Osteoblast (primary cell): ENCODE data around the gene PTHLH. TPM values are rescaled to one million over a fixed set of nuclear protein-coding genes. Genes with fewer than 3 reads are reported as not detected.

ENCODE experiments used
- DNase-seq: peaks from one replicate; pipeline ENCODE4 v3.0.0; 2011; ENCODE audit warnings: low spot score, mixed read lengths; ENCODE audit not compliant: insufficient read length; ENCODE audit errors: missing footprints
- H2AFZ ChIP-seq: 2 replicates; pipeline ENCODE4 v1.6.0; 2011; ENCODE audit warnings: mild to moderate bottlenecking, low read length
- H3K27ac ChIP-seq: 2 replicates; pipeline ENCODE4 v1.5.1; 2011; ENCODE audit warnings: mild to moderate bottlenecking, low read depth, low read length, moderate library complexity
- H3K27me3 ChIP-seq: 2 replicates; pipeline ENCODE4 v1.6.0; 2012; ENCODE audit warnings: mild to moderate bottlenecking, control low read depth, inconsistent platforms, low read length, moderate library complexity; ENCODE audit not compliant: insufficient read depth
- H3K36me3 ChIP-seq: 2 replicates; pipeline ENCODE4 v1.5.1; 2011; ENCODE audit warnings: mild to moderate bottlenecking, low read length, control low read depth, moderate library complexity; ENCODE audit not compliant: insufficient read depth
- H3K4me1 ChIP-seq: 2 replicates; pipeline ENCODE4 v1.5.1; 2011; ENCODE audit warnings: mild to moderate bottlenecking, low read length, control low read depth, moderate library complexity; ENCODE audit not compliant: insufficient read depth
- H3K4me2 ChIP-seq: 2 replicates; pipeline ENCODE4 v1.6.0; 2011; ENCODE audit warnings: mild to moderate bottlenecking, low read length; ENCODE audit not compliant: insufficient read depth
- H3K4me3 ChIP-seq: fragments of 200-600 bp; sonication (generic); 3 replicates; pipeline ENCODE4 v1.5.1; 2012; ENCODE audit warnings: mild to moderate bottlenecking, low read length, inconsistent platforms; ENCODE audit not compliant: insufficient read depth
- H3K79me2 ChIP-seq: 2 replicates; pipeline ENCODE4 v1.6.0; 2012; ENCODE audit warnings: mild to moderate bottlenecking, low read length, control low read depth, inconsistent platforms; ENCODE audit not compliant: insufficient read depth
- H3K9me3 ChIP-seq: 2 replicates; pipeline ENCODE4 v1.5.1; 2011; ENCODE audit warnings: low read depth, low read length, control low read depth
- H4K20me1 ChIP-seq: 2 replicates; pipeline ENCODE4 v1.6.0; 2012; ENCODE audit warnings: mild to moderate bottlenecking, low read length, control low read depth; ENCODE audit not compliant: insufficient read depth
- total RNA-seq: library from RNA; depleted of rRNA; stranded (reverse); fragments of >200 nt; gene quantifications from 2 replicates; pipeline ENCODE4 v1.2.3, GENCODE V29; 2012
- TF ChIP-seq, protein P1 (sequence below): IDR thresholded peaks from 2 replicates; pipeline ENCODE4 v1.5.1; 2011; ENCODE audit warnings: mild to moderate bottlenecking, low read depth, low read length, moderate library complexity; ENCODE audit errors: extremely low read depth

The PTHLH gene
- total RNA-seq, 1 donor: 2.2 TPM

DNA sequence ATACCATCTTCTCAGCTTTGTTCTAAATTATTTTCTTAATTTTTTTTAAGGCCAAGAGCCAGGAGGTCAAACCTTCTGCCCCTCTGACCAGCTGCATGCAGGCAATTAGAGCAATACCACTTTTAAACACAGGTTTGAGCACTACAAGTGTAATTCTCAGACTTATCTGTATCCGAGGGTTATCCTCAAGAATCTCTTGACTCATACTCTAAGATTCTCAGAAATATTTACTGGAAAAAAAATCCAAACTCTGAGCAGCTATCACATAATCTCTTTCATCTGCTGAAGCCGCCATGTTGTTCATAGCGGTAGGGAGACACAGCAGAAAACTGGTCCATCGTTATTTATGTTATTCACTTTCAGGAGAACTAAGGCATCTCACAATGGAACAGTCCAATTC is 27.4 kb upstream of the PTHLH start:
- H3K36me3 ChIP-seq: no peaks in the 10 kb centered on the region
- no peaks in the 10 kb centered on the region for H3K9me3 ChIP-seq
- no peak overlapping the region for H3K27ac ChIP-seq
- H3K4me2 ChIP-seq: peak overlapping the region; percentile 19
- TF ChIP-seq, protein P1, sequence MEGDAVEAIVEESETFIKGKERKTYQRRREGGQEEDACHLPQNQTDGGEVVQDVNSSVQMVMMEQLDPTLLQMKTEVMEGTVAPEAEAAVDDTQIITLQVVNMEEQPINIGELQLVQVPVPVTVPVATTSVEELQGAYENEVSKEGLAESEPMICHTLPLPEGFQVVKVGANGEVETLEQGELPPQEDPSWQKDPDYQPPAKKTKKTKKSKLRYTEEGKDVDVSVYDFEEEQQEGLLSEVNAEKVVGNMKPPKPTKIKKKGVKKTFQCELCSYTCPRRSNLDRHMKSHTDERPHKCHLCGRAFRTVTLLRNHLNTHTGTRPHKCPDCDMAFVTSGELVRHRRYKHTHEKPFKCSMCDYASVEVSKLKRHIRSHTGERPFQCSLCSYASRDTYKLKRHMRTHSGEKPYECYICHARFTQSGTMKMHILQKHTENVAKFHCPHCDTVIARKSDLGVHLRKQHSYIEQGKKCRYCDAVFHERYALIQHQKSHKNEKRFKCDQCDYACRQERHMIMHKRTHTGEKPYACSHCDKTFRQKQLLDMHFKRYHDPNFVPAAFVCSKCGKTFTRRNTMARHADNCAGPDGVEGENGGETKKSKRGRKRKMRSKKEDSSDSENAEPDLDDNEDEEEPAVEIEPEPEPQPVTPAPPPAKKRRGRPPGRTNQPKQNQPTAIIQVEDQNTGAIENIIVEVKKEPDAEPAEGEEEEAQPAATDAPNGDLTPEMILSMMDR: no peak
- no peak overlapping the region for H2AFZ ChIP-seq
- DNase-seq: no peak
- H3K4me1 ChIP-seq: peaks cover 7% of the 10 kb centered on the region
- no peaks in the 10 kb centered on the region for H3K79me2 ChIP-seq
- no peak overlapping the region for H3K4me3 ChIP-seq
- no peaks in the 10 kb centered on the region for H3K27me3 ChIP-seq
- H4K20me1 ChIP-seq: no peaks in the 10 kb centered on the region

DNA sequence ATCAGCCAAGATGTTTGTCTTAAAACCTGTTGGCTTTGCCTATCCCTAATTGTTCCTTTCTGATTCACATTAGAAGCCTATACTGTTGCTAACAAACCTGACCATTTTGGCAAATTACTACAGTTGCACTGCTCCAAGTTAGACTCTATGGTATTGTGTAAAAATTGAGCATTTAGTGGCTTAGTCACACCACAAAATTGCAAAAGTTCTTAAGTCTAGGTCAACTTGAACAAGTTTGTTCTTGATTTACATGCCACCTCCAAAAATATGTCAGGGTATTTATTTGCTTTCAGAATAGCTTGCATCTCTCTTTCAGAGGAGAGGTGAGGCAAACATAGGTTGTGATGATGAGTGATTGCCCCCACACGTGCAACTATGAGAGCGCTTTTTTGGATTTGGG is 27.0 kb upstream of the PTHLH start:
- no peaks in the 10 kb centered on the region for H3K36me3 ChIP-seq
- H3K79me2 ChIP-seq: no peaks in the 10 kb centered on the region
- no peak overlapping the region for H3K4me3 ChIP-seq
- TF ChIP-seq, protein P1: no peak
- H2AFZ ChIP-seq: no peak overlapping the region
- H3K27me3 ChIP-seq: no peaks in the 10 kb centered on the region
- H3K4me1 ChIP-seq: peaks cover 7% of the 10 kb centered on the region
- H3K9me3 ChIP-seq: no peaks in the 10 kb centered on the region
- H3K4me2 ChIP-seq: peak overlapping the region; percentile 19
- no peak overlapping the region for H3K27ac ChIP-seq
- no peak for DNase-seq
- no peaks in the 10 kb centered on the region for H4K20me1 ChIP-seq

DNA sequence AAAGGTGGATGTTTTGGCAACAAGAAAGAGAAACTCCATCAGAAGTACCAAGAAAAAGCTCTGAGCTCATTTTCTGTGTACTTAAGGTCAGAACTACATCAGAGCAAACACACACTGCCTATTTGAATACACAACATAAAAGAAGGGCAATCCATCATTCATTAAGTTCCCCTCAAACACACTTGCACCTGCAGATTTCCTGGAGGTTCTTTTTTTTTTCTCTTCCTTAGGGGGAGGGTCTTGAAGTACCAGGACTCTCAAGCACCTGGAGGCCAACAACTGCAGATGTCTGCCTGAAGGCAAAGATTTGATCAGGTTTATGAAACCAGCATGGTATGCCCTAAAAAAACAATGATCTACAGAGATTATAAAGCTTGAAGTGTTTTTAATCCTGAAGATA is 26.1 kb upstream of the PTHLH start:
- no peak overlapping the region for H2AFZ ChIP-seq
- H3K4me1 ChIP-seq: peaks cover 7% of the 10 kb centered on the region
- TF ChIP-seq, protein P1: no peak
- no peak overlapping the region for H3K4me3 ChIP-seq
- H3K36me3 ChIP-seq: no peaks in the 10 kb centered on the region
- H4K20me1 ChIP-seq: no peaks in the 10 kb centered on the region
- H3K79me2 ChIP-seq: no peaks in the 10 kb centered on the region
- DNase-seq: no peak
- H3K27ac ChIP-seq: no peak overlapping the region
- H3K4me2 ChIP-seq: no peak overlapping the region
- H3K9me3 ChIP-seq: no peaks in the 10 kb centered on the region
- H3K27me3 ChIP-seq: no peaks in the 10 kb centered on the region

DNA sequence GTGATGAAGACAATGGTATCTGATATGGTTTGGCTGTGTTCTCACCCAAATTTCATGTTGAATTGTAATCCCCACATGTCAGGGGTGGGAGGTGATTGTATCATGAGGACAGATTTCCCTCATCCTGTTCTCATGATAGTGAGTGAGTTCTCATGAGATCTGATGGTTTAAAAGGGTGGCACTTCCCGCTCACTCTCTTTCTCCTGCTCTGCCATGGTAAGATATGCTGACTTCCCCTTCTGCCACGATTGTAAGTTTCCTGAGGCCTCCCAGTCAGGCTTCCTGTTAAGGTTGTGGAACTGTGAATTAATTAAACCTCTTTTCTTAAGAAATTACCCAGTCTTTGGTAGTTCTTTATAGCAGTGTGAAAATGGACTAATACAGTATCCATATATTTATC is 25.6 kb upstream of the PTHLH start:
- peaks cover 7% of the 10 kb centered on the region for H3K4me1 ChIP-seq
- no peaks in the 10 kb centered on the region for H3K9me3 ChIP-seq
- no peak for DNase-seq
- no peaks in the 10 kb centered on the region for H3K79me2 ChIP-seq
- H3K36me3 ChIP-seq: no peaks in the 10 kb centered on the region
- H3K27ac ChIP-seq: no peak overlapping the region
- TF ChIP-seq, protein P1: no peak
- no peak overlapping the region for H2AFZ ChIP-seq
- H3K27me3 ChIP-seq: no peaks in the 10 kb centered on the region
- no peaks in the 10 kb centered on the region for H4K20me1 ChIP-seq
- no peak overlapping the region for H3K4me3 ChIP-seq
- H3K4me2 ChIP-seq: no peak overlapping the region
